Measurements from ENCODE around the gene FXR2.

GRCh38 chr17:7589891-7590691 lies 24.6 kb downstream of the FXR2 start, which contains the start of gene SOX15:
- TF ChIP-seq CTCF (conservative IDR thresholded peaks at IDR 0.05) (no peak), EZH2 (IDR thresholded peaks at IDR 0.05; ENCODE audit: low read depth) (no peak)

Measured in PC-9 (cell line).